ENCODE data around the gene SRP9.

DNA sequence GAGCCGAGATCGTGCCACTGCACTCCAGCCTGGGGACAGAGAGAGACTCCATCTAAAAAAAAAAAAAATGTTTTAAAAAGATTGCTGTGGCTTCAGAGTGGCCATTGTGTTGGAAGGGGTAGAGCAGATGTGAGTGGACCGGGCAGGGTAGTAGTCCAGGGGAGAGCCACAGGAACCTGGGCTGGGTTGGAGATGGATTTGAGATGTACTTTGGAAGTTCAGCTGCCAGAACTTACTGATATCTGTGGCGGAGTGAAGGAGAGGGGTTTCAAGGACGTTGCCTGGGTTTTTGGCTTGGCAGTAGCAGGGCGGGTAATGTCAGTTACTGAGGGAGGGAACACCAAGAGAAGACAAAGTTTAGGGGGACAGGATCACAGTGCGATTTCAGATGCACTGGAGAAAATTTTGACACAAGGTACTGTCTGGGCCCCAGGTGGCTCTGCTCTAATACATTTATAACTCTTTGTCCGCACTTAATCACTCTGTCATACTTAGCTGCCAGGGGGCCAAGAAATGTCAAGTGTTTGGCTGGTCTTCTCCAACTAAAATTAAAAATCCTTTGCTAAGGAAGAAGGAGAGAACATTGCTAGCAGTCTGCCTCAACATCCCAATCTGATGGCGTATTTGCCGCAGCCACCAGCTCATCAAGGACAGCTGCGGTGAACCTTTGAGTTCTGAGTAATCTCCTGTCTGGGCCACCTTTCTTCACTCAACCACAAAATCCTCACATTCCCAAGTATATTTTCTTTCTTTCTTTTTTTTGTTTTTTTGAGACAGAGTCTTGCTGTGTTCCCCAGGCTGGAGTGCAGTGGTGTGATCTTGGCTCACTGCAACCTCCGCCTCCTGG lies 41.9 kb downstream of the SRP9 start:
- TF ChIP-seq, protein P1, sequence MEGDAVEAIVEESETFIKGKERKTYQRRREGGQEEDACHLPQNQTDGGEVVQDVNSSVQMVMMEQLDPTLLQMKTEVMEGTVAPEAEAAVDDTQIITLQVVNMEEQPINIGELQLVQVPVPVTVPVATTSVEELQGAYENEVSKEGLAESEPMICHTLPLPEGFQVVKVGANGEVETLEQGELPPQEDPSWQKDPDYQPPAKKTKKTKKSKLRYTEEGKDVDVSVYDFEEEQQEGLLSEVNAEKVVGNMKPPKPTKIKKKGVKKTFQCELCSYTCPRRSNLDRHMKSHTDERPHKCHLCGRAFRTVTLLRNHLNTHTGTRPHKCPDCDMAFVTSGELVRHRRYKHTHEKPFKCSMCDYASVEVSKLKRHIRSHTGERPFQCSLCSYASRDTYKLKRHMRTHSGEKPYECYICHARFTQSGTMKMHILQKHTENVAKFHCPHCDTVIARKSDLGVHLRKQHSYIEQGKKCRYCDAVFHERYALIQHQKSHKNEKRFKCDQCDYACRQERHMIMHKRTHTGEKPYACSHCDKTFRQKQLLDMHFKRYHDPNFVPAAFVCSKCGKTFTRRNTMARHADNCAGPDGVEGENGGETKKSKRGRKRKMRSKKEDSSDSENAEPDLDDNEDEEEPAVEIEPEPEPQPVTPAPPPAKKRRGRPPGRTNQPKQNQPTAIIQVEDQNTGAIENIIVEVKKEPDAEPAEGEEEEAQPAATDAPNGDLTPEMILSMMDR (IDR thresholded peaks at IDR 0.05) = no peak
- TF ChIP-seq EZH2 (IDR thresholded peaks at IDR 0.05) = no peak
- TF ChIP-seq EZH2phosphoT487 (IDR thresholded peaks at IDR 0.05) = no peak
